Epithelial cell of proximal tubule (primary cell): Measurements from ENCODE around the gene XYLB. TPM values are rescaled to one million over a fixed set of nuclear protein-coding genes. Genes with fewer than 3 reads are reported as not detected.
"Not testable (repeated sequence)": the region's sequence is repeated elsewhere in the genome, so short reads cannot be mapped to it uniquely, and the experiment has no call there.

Source experiments
- DNase-seq: peaks from one replicate; pipeline ENCODE4 v3.0.0-alpha.2; 2011; ENCODE audit warnings: low read depth
- H3K4me3 ChIP-seq: 2 replicates; pipeline ENCODE4 v1.5.1; 2011; ENCODE audit warnings: low read depth, mild to moderate bottlenecking, low read length
- CTCF ChIP-seq: conservative IDR thresholded peaks from 2 replicates; pipeline ENCODE4 v1.5.1; 2012; ENCODE audit warnings: low read depth, mild to moderate bottlenecking, low read length
- total RNA-seq: library from RNA; depleted of rRNA; stranded (reverse); fragments of >200 nt; gene quantifications from 2 replicates; pipeline ENCODE4 v1.2.3, GENCODE V29; 2015

The XYLB gene
- total RNA-seq, 1 donor from 2014 or later, result 7.8 TPM

DNA sequence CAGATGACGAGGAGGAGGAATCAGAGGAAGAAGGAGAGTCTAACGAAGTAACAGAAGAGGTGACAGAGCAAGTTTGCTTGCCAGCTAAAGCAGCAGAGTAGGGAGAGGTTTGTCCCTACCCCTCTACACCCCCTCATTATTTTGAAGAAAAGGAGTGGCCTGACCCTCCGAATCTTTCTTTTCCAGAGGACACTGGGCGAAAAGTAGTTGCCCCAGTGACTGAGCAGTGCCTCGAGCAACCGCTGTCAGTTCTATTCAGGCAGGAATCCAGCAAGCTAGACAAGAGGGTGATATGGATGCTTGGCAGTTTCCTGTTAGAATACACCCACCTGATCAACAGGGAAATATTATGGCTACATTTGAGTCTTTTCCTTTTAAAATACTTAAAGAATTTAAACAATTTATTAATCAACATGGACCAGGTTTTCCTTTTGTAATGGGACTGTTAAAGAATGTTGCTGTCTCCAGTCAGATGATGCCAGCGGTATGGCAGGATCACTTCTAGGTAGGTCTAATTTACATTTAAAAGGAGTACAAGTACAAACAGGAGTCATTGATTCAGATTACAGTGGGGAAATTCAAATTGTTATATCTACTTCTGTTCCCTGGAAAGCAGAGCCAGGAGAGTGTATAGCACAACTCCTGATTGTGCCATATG is 75.2 kb downstream of the XYLB start:
- H3K4me3 ChIP-seq, result no peak overlapping the region
- TF ChIP-seq CTCF, result no peak
- no peak for DNase-seq

DNA sequence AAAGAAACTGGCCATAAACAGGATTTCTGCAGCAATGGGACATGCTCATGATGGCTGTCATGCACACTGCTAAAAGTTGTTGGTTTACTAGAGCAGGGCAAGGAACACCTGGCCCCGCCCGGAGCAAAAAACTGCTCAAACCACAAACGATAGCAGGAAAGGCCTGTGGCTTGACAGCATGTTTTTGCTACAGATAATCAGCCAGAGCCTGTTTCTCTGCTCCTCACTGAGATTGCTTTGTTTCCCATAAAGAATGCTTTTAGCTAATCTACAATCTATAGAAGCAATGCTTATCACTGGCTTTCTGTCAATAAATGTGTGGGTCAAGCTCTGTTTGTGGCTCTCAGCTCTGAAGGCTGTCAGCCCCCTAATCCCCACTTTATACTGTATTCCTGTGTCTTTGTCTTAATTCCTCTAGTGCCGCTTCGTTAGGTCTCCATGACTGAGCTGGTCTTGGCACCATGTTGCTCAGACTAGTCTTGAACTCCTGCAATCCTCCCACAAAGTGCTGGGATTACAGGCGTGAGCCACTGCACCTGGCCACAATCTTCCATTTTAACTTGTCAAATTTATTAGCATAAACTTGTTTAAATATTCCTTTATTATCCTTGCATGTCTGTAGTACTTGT is 80.3 kb downstream of the XYLB start:
- H3K4me3 ChIP-seq, DNase-seq: not testable (repeated sequence)

DNA sequence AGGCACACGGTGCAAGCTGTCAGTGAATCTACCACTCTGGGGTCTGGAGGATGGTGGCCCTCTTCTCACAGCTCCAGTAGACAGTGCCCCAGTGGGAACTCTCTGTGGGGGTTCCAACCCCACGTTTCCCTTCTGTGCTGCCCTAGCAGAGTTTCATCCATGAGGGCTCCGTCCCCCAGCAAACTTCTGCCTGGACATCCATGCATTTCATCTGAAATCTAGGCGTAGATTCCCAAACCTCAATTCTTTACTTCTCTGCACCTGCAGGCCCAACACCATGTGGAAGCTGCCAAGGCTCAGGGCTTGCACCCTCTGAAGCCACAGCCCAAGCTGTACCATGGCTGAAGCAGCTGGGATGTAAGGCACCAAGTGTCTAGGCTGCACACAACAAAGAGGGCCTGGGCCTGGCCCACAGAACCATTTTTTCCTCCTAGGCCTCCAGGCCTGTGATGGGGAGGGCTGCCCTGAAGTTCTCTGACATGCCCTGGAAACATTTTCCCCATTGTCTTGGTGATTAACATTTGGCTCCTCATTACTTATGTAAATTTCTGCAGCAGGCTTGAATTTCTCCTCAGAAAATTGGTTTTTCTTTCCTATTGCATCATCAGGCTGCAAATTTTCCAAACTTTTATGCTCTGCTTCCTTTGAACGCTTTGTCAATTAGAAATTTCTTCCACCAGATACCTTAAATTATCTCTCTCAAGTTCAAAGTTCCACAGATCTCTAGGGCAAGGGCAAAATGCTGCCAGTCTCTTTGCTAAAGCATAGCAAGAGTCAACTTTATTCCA is 86.5 kb downstream of the XYLB start:
- not testable (repeated sequence) for H3K4me3 ChIP-seq, DNase-seq

GRCh38 chr3:38433661-38434060 is 87.1 kb downstream of the XYLB start:
- DNase-seq, H3K4me3 ChIP-seq: not testable (repeated sequence)

DNA sequence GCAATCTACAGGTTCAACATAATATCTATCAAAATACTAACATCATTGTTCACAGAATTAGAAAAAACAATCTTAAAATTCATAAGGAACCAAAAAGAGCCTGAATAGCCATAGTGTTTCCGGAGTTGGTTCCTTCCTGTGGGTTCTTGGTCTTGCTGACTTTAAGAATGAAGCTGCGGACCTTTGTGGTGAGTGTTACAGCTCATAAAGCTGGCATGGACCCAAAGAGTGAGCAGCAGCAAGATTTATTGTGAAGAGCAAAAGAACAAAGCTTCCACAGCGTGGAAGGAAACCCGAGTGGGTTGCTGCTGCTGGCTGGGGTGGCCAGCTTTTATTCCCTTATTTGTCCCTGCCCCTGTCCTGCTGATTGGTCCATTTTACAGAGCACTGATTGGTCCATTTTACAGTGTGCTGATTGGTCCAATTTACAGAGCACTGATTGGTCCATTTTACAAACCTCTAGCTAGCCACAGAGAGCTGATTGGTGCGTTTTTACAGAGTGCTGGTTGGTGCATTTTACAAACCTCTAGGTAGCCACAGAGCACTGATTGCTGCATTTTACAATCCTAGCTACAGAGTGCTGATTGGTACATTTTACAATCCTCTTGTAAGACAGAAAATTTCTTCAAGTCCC is 92.0 kb downstream of the XYLB start:
- not testable (repeated sequence) for DNase-seq, H3K4me3 ChIP-seq

DNA sequence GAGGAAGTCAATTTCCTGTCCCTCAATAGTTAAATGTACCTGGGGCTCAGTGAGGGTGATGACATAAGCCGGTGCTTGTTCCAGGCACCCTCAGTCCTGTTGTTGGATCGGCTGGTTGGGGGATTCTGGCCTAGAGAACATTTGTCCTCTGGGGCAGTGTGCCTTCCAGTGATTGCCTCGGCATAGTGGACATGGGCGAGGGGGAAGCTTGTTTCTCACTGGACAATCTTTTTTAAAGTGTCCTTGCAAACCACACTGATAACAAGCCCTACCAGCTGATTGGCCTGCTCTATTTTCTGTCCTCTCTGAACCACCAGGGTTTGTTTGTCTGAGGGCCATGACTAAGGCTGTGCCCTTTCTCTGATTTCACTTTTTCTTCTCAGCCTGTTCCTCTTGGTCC is 96.6 kb downstream of the XYLB start:
- H3K4me3 ChIP-seq, DNase-seq: not testable (repeated sequence)

- TF ChIP-seq CTCF, result no peak
- no peak for DNase-seq
- H3K4me3 ChIP-seq, result no peak overlapping the region
Observed at GRCh38 chr3:38446085-38446686, 99.6 kb downstream of the XYLB start.

DNA sequence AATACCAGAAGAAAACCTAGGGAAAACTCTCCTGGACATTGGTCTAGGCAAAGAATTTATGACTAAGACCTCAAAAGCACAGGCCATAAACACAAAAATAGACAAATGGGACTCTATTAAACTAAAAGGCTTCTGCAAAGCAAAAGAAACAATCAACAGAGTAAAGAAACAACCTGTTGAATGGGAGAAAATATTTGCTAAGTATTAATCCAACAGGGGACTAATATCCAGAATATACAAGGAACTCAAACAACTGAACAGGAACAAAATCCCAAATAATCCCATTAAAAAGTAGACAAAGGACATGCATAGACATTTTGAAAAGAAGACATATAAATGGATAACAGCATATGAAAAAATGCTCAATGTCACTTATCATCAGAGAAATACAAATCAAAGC is 100.2 kb downstream of the XYLB start:
- DNase-seq, result no peak
- no peak for TF ChIP-seq CTCF
- H3K4me3 ChIP-seq, result no peak overlapping the region

DNA sequence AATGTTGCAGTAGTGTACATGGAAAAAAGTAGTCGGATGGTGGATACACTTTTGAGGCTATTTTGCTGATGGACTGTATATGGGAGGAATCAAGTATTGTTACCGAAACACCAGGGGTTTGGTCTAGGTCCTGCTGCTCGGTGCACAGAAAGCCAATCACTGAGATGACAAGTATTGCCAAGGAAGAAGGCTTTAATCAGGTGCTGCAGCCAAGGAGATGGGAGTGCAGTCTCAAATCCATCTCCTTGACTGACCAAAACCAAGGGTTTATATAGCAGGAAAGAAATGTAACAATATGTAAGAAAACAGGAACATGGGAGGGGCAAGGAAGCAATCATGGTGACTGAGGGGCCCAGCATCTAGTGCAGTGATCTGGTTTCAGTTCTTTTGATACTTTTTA is 104.3 kb downstream of the XYLB start:
- H3K4me3 ChIP-seq, result no peak overlapping the region
- TF ChIP-seq CTCF, result no peak
- no peak for DNase-seq
